HCT116 (cell line): ENCODE measurements around the gene OASL. TPM values are rescaled to one million over a fixed set of nuclear protein-coding genes. Genes with fewer than 3 reads are reported as not detected.

Experiments
- ATAC-seq: fragments of 200-7000 bp; cut with Tn5 transposase; 2 replicates; pipeline ENCODE4 v1.9.1; 2020; ENCODE audit warnings: mild to moderate bottlenecking, moderate library complexity
- BruUV-seq: library from RNA; stranded (reverse); fragments of 400-500 nt; replicated peaks from 2 replicates; lab custom pipeline; 2021; lab: Mats Ljungman, UMichigan
- CTCF ChIA-PET: fragments of 300-600 bp; sonication (Branson Sonifier 250); formaldehyde crosslinking; loops from one replicate; lab custom pipeline; 2021; ENCODE audit warnings: antibody characterized with exemption; lab: Charles Lee
- POLR2A ChIA-PET: fragments of 300-600, 350-600 bp; sonication (Branson Sonifier 250); formaldehyde crosslinking; loops from one replicate; lab custom pipeline; 2021; ENCODE audit warnings: antibody characterized with exemption; lab: Charles Lee
- RAD21 ChIA-PET, 2 experiments: fragments of 300-600 bp; sonication (Branson Sonifier 250); formaldehyde crosslinking; loops; one replicate each; lab custom pipeline; 2023; ENCODE audit warnings: low total read pairs in 2 of 2; ENCODE audit not compliant: uncharacterized antibody in 2 of 2, unreplicated experiment in 2 of 2, low non-redundant PET in 1 of 2; lab: Charles Lee
- DNase-seq: peaks from one replicate; pipeline ENCODE4 v3.0.0-alpha.2; 2010; ENCODE audit warnings: low read depth, low spot score
- H2AFZ ChIP-seq: fragments of 200-600 bp; shearing (Covaris generic), sonication (generic); 2 replicates; pipeline ENCODE4 v1.6.1; 2017; ENCODE audit warnings: low read depth, mixed run types, mixed read lengths, antibody characterized with exemption, low read length; ENCODE audit not compliant: poor library complexity, severe bottlenecking
- H3K27ac ChIP-seq: 2 replicates; pipeline ENCODE4 v1.5.1; 2012; ENCODE audit warnings: low read depth, low read length
- H3K27me3 ChIP-seq: fragments of 200-600 bp; sonication (generic); 2 replicates; pipeline ENCODE4 v1.6.1; 2016; ENCODE audit warnings: mixed run types, low read length, mixed read lengths; ENCODE audit not compliant: insufficient read depth
- H3K36me3 ChIP-seq, 2 experiments: fragments of 200-500 bp in 1 of 2; fragments of 200-600 bp in 1 of 2; sonication (Bioruptor generic) in 1 of 2; sonication (generic) in 1 of 2; 2 replicates each; pipeline versions ENCODE4 v1.5.1 to v1.6.1; 2014 to 2016; ENCODE audit warnings: low read length in 2 of 2, inconsistent platforms in 1 of 2, mixed read lengths in 1 of 2, mixed run types in 1 of 2; ENCODE audit not compliant: insufficient read depth in 2 of 2, control insufficient read depth in 1 of 2
- H3K4me1 ChIP-seq, 2 experiments: fragments of 200-600 bp in 1 of 2; sonication (generic) in 1 of 2; 2 replicates each; pipeline versions ENCODE4 v1.5.1 to v1.6.1; 2012 to 2017; ENCODE audit warnings: low read length in 2 of 2, inconsistent platforms in 1 of 2, mild to moderate bottlenecking in 1 of 2, mixed read lengths in 1 of 2, mixed run types in 1 of 2, moderate library complexity in 1 of 2; ENCODE audit not compliant: insufficient read depth in 2 of 2, control insufficient read depth in 1 of 2
- H3K4me2 ChIP-seq: fragments of 200-600 bp; sonication (generic); 2 replicates; pipeline ENCODE4 v1.6.1; 2017; ENCODE audit warnings: mixed run types, low read length, mixed read lengths
- H3K4me3 ChIP-seq, 2 experiments: fragments of 200-600 bp in 1 of 2; sonication (generic) in 1 of 2; replicated peaks in 1 of 2; 2 replicates each; pipeline ENCODE4 v1.5.1; 2011 to 2016; ENCODE audit warnings: low read length in 2 of 2, control low read depth in 1 of 2, low read depth in 1 of 2, mild to moderate bottlenecking in 1 of 2, mixed read lengths in 1 of 2, mixed run types in 1 of 2
- H3K79me2 ChIP-seq: fragments of 200-600 bp; sonication (generic); 2 replicates; pipeline ENCODE4 v1.6.1; 2017; ENCODE audit warnings: mild to moderate bottlenecking, mixed run types, low read length, moderate library complexity, mixed read lengths; ENCODE audit not compliant: insufficient read depth
- H3K9ac ChIP-seq: fragments of 200-600 bp; sonication (generic); 2 replicates; pipeline ENCODE4 v1.6.1; 2016; ENCODE audit warnings: low read length, mixed read lengths
- H3K9me2 ChIP-seq: fragments of 200-600 bp; sonication (generic), shearing (Covaris generic); 2 replicates; pipeline ENCODE4 v1.6.1; 2017; ENCODE audit warnings: mixed run types, mild to moderate bottlenecking, moderate library complexity; ENCODE audit not compliant: insufficient read depth
- H3K9me3 ChIP-seq, 2 experiments: fragments of 200-500 bp in 1 of 2; fragments of 200-600 bp in 1 of 2; sonication (Bioruptor generic) in 1 of 2; sonication (generic) in 1 of 2; 2 replicates each; pipeline ENCODE4 v1.6.1; 2014 to 2017; ENCODE audit warnings: low read length in 2 of 2, mixed read lengths in 2 of 2, inconsistent platforms in 1 of 2, low read depth in 1 of 2, mild to moderate bottlenecking in 1 of 2, mixed run types in 1 of 2, moderate library complexity in 1 of 2; ENCODE audit not compliant: control insufficient read depth in 1 of 2, insufficient read depth in 1 of 2
- H4K20me1 ChIP-seq: fragments of 200-600 bp; sonication (generic), shearing (Covaris generic); 2 replicates; pipeline ENCODE4 v1.6.1; 2017; ENCODE audit warnings: mixed run types, mild to moderate bottlenecking, moderate library complexity; ENCODE audit not compliant: insufficient read depth
- CBX3 ChIP-seq: IDR thresholded peaks from 2 replicates; pipeline ENCODE4 v1.6.1; 2012; ENCODE audit warnings: low read depth
- CEBPB ChIP-seq: IDR thresholded peaks from 2 replicates; pipeline ENCODE4 v1.6.1; 2012; ENCODE audit warnings: low read depth
- CTCF ChIP-seq, 3 experiments: fragments of 200-600 bp in 1 of 3; sonication (generic) in 1 of 3; IDR thresholded peaks in 2 of 3; conservative IDR thresholded peaks in 1 of 3; 2 replicates each; pipeline ENCODE4 v1.5.1; 2012 to 2017; ENCODE audit warnings: low read depth in 2 of 3, low read length in 2 of 3, antibody characterized with exemption in 1 of 3, borderline replicate concordance in 1 of 3, control low read depth in 1 of 3, mild to moderate bottlenecking in 1 of 3, mixed read lengths in 1 of 3, mixed run types in 1 of 3, moderate library complexity in 1 of 3; ENCODE audit not compliant: insufficient read depth in 1 of 3
- ELF1 ChIP-seq: IDR thresholded peaks from 2 replicates; pipeline ENCODE4 v1.6.1; 2012; ENCODE audit warnings: low read depth, borderline replicate concordance
- EZH2phosphoT487 ChIP-seq: fragments of 200-600 bp; IDR thresholded peaks from 2 replicates; pipeline ENCODE4 v1.6.1; 2018; ENCODE audit warnings: antibody characterized with exemption, borderline replicate concordance
- FOSL1 ChIP-seq: IDR thresholded peaks from 2 replicates; pipeline ENCODE4 v1.6.1; 2012; ENCODE audit warnings: low read depth
- MAX ChIP-seq: IDR thresholded peaks from 2 replicates; pipeline ENCODE4 v1.6.1; 2012
- POLR2A ChIP-seq: IDR thresholded peaks from 2 replicates; pipeline ENCODE4 v1.7.0; 2011; ENCODE audit warnings: borderline replicate concordance; ENCODE audit not compliant: insufficient read depth, insufficient read length; ENCODE audit errors: extremely low read depth
- RAD21 ChIP-seq: IDR thresholded peaks from 2 replicates; pipeline ENCODE4 v1.6.1; 2012; ENCODE audit warnings: low read depth, mild to moderate bottlenecking
- SP1 ChIP-seq: IDR thresholded peaks from 2 replicates; pipeline ENCODE4 v1.6.1; 2012; ENCODE audit warnings: low read depth
- intact Hi-C: fragments of 100-400 bp; cut with micrococcal nuclease; formaldehyde crosslinking; loops from 2 replicates; pipeline ENCODE4 v1.10.0; 2022
- total RNA-seq: library from RNA; stranded (reverse); gene quantifications from one replicate; pipeline ENCODE4 v1.2.1, GENCODE V29; 2021; ENCODE audit not compliant: unreplicated experiment

Gene OASL
- total RNA-seq, 1 experiment from 2014 or later: 4.1 TPM

- no peak overlapping the region for H3K4me2 ChIP-seq
- no peak overlapping the region for H3K4me3 ChIP-seq
- POLR2A ChIA-PET: no interaction called here
- H4K20me1 ChIP-seq: no peaks in the 10 kb centered on the region
- intact Hi-C loops: no loop called here
- H3K79me2 ChIP-seq: no peaks in the 10 kb centered on the region
- CTCF ChIA-PET: no interaction called here
- DNase-seq (no peak), ATAC-seq (no peak)
- no peaks in the 10 kb centered on the region for H3K27me3 ChIP-seq
- no peaks in the 10 kb centered on the region for H3K4me1 ChIP-seq
- H2AFZ ChIP-seq: no peak overlapping the region
- no TSS peak for BruUV-seq
- H3K36me3 ChIP-seq: no peaks in the 10 kb centered on the region
- H3K9ac ChIP-seq: no peak overlapping the region
- TF ChIP-seq SP1: no peak
- no peak for TF ChIP-seq POLR2A
- no peak for TF ChIP-seq ELF1
- TF ChIP-seq CTCF (IDR thresholded peaks at IDR 0.05 in 2 of 3, conservative IDR thresholded peaks at IDR 0.05 in 1 of 3; ENCODE audit: borderline replicate concordance in 1 of 3, insufficient read depth in 1 of 3, low read depth in 2 of 3, low read length in 2 of 3): no peak
- TF ChIP-seq CEBPB: no peak
- TF ChIP-seq EZH2phosphoT487: no peak
- no peak for TF ChIP-seq CBX3
- TF ChIP-seq FOSL1: no peak
- TF ChIP-seq RAD21: no peak
- no peak for TF ChIP-seq MAX
- no peak overlapping the region for H3K27ac ChIP-seq
- RAD21 ChIA-PET: no interaction called here
- no peaks in the 10 kb centered on the region for H3K9me2 ChIP-seq
- H3K9me3 ChIP-seq: no peaks in the 10 kb centered on the region
Measured at GRCh38 chr12:121053706-121054105, 14.7 kb upstream of the OASL start.

GRCh38 chr12:121050725-121051124 is 11.7 kb upstream of the OASL start:
- Histone ChIP-seq H3K4me1 (no peaks in the 10 kb centered on the region), H3K27me3 (no peaks in the 10 kb centered on the region), H3K9me2 (no peaks in the 10 kb centered on the region), H4K20me1 (no peaks in the 10 kb centered on the region), H3K9me3 (no peaks in the 10 kb centered on the region), H3K4me3 (no peak overlapping the region), H3K4me2 (no peak overlapping the region), H3K79me2 (no peaks in the 10 kb centered on the region), H3K36me3 (no peaks in the 10 kb centered on the region), H3K27ac (no peak overlapping the region), H2AFZ (no peak overlapping the region), H3K9ac (no peak overlapping the region)
- 0 out of 2 replicates have a peak, but pooled peaks have one; percentile 8 for TF ChIP-seq SP1
- no peak for TF ChIP-seq CEBPB
- intact Hi-C loops: no loop called here
- CTCF ChIA-PET: no interaction called here
- DNase-seq: no peak
- ATAC-seq: peak; percentile 25; the same call in 1 of the 2 replicates
- POLR2A ChIA-PET: interaction anchor here (0.7 kb wide), 1 partner anchor 9 kb away, joined by 3 read pairs; no protein-coding TSS in a partner anchor
- no TSS peak for BruUV-seq
- RAD21 ChIA-PET: no interaction called here
